ENCODE data around the gene TRIM36. TPM values are rescaled to one million over a fixed set of nuclear protein-coding genes. Genes with fewer than 3 reads are reported as not detected.

Gene TRIM36
- total RNA-seq, 1 experiment from 2014 or later = 12.6 TPM

DNA sequence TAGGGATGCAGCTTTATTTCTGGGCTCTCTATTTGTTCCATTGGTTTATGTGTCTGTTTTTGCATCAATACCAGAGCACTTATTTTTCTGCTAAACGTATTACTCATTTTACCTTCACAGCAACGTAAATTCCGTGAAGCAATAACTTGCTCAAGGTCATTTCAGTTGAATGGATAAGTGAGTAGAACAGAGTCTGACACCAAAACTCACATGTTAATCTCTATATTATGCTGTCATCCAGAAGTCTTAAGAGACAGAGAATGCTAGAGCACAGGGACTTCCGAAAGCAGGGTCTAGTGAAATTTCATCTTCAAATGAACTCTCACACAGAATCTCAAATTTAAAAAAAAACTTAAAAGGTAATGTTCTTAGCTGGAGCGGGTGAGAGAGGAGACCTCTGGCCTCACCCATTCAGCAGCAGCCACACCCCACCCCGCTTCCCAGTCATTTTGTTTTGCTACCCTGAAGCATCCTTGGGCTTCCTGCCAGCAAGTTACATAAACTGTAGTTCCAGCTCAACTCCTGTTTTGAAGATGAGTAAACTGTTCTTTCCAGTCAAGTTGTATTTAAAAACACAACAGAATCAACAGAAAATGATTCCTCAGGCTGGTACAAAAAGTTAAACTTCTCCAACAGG lies 69.3 kb downstream of the TRIM36 start:
- Histone ChIP-seq H3K4me1 (ENCODE audit: control insufficient read depth in 1 of 2, insufficient read depth in 2 of 2, low read length in 2 of 2) (peaks cover 0 to 4% of the 10 kb centered on the region in 2 experiments; a peak in 1 of 4 replicates), H3K9me3 (ENCODE audit: control insufficient read depth in 1 of 2, insufficient read depth in 1 of 2, low read depth in 1 of 2, low read length in 2 of 2) (no peaks in the 10 kb centered on the region), H3K36me3 (ENCODE audit: control insufficient read depth in 1 of 2, insufficient read depth in 2 of 2, low read length in 2 of 2) (no peaks in the 10 kb centered on the region), H2AFZ (ENCODE audit: low read depth, low read length, poor library complexity, severe bottlenecking) (no peak overlapping the region), H3K4me2 (ENCODE audit: low read length) (no peak overlapping the region), H4K20me1 (ENCODE audit: insufficient read depth) (no peaks in the 10 kb centered on the region), H3K27ac (ENCODE audit: low read depth, low read length) (no peak overlapping the region), H3K4me3 (replicated peaks in 1 of 2; ENCODE audit: low read depth in 1 of 2, low read length in 2 of 2) (no peak overlapping the region), H3K9ac (ENCODE audit: low read length) (no peak overlapping the region), H3K9me2 (ENCODE audit: insufficient read depth) (no peaks in the 10 kb centered on the region), H3K27me3 (ENCODE audit: insufficient read depth, low read length) (no peaks in the 10 kb centered on the region), H3K79me2 (ENCODE audit: insufficient read depth, low read length) (no peaks in the 10 kb centered on the region)
- ChIA-PET POLR2A (no interaction called here), CTCF (interaction anchor here (0.7 kb wide), 1 partner anchor 416 kb away, joined by 3 read pairs; no protein-coding TSS in a partner anchor), RAD21 (ENCODE audit: low non-redundant PET in 1 of 2, low total read pairs in 2 of 2, uncharacterized antibody in 2 of 2, unreplicated experiment in 2 of 2) (no interaction called here)
- DNase-seq (ENCODE audit: low read depth, low spot score) (no peak), ATAC-seq (no peak)
- intact Hi-C loops (cut with micrococcal nuclease) = no loop called here
- BruUV-seq (replicated peaks) = no TSS peak
- TF ChIP-seq JUND (IDR thresholded peaks at IDR 0.05) (no peak), SIN3A (IDR thresholded peaks at IDR 0.05; ENCODE audit: low read depth) (no peak), ZFX (IDR thresholded peaks at IDR 0.05) (no peak)
- TF ChIP-seq, protein P1, sequence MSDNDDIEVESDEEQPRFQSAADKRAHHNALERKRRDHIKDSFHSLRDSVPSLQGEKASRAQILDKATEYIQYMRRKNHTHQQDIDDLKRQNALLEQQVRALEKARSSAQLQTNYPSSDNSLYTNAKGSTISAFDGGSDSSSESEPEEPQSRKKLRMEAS (IDR thresholded peaks at IDR 0.05) = no peak
- TF ChIP-seq, protein P2, sequence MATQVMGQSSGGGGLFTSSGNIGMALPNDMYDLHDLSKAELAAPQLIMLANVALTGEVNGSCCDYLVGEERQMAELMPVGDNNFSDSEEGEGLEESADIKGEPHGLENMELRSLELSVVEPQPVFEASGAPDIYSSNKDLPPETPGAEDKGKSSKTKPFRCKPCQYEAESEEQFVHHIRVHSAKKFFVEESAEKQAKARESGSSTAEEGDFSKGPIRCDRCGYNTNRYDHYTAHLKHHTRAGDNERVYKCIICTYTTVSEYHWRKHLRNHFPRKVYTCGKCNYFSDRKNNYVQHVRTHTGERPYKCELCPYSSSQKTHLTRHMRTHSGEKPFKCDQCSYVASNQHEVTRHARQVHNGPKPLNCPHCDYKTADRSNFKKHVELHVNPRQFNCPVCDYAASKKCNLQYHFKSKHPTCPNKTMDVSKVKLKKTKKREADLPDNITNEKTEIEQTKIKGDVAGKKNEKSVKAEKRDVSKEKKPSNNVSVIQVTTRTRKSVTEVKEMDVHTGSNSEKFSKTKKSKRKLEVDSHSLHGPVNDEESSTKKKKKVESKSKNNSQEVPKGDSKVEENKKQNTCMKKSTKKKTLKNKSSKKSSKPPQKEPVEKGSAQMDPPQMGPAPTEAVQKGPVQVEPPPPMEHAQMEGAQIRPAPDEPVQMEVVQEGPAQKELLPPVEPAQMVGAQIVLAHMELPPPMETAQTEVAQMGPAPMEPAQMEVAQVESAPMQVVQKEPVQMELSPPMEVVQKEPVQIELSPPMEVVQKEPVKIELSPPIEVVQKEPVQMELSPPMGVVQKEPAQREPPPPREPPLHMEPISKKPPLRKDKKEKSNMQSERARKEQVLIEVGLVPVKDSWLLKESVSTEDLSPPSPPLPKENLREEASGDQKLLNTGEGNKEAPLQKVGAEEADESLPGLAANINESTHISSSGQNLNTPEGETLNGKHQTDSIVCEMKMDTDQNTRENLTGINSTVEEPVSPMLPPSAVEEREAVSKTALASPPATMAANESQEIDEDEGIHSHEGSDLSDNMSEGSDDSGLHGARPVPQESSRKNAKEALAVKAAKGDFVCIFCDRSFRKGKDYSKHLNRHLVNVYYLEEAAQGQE (IDR thresholded peaks at IDR 0.05; ENCODE audit: low read depth) = no peak
